H9 (cell line): ENCODE results near the gene C11orf21. TPM values are rescaled to one million over a fixed set of nuclear protein-coding genes. Genes with fewer than 3 reads are reported as not detected.

Source experiments
- DNase-seq: peaks from one replicate; pipeline ENCODE4 v3.0.0-alpha.2; 2017
- H2AFZ ChIP-seq: one replicate; pipeline ENCODE4 v1.6.1; 2013; ENCODE audit warnings: mild to moderate bottlenecking, low read length, control low read depth, moderate library complexity
- H2AK5ac ChIP-seq: 2 replicates; pipeline ENCODE4 v1.6.1; 2013; ENCODE audit warnings: low read length, control low read depth, mixed read lengths; ENCODE audit not compliant: insufficient read length
- H2BK120ac ChIP-seq: one replicate; pipeline ENCODE4 v1.6.1; 2013; ENCODE audit warnings: low read depth, mild to moderate bottlenecking, low read length, control low read depth, inconsistent platforms; ENCODE audit not compliant: poor library complexity, severe bottlenecking
- H2BK12ac ChIP-seq: 2 replicates; pipeline ENCODE4 v1.6.1; 2013; ENCODE audit warnings: low read length, control low read depth, mixed read lengths, low read depth; ENCODE audit not compliant: insufficient read length
- H2BK15ac ChIP-seq: 2 replicates; pipeline ENCODE4 v1.6.1; 2013; ENCODE audit warnings: low read depth, low read length, control low read depth
- H2BK20ac ChIP-seq: one replicate; pipeline ENCODE4 v1.6.1; 2013; ENCODE audit warnings: low read depth, mild to moderate bottlenecking, low read length, control low read depth, inconsistent platforms; ENCODE audit not compliant: poor library complexity, severe bottlenecking
- H2BK5ac ChIP-seq: 2 replicates; pipeline ENCODE4 v1.6.1; 2013; ENCODE audit warnings: low read length, control low read depth, mixed read lengths; ENCODE audit not compliant: insufficient read length
- H3K14ac ChIP-seq: 2 replicates; pipeline ENCODE4 v1.6.1; 2013; ENCODE audit warnings: low read length, control low read depth; ENCODE audit not compliant: insufficient read depth
- H3K18ac ChIP-seq: 2 replicates; pipeline ENCODE4 v1.6.1; 2013; ENCODE audit warnings: low read depth, mild to moderate bottlenecking, mixed read lengths, low read length, control low read depth; ENCODE audit not compliant: insufficient read length
- H3K23ac ChIP-seq: 2 replicates; pipeline ENCODE4 v1.6.1; 2013; ENCODE audit warnings: low read length, control low read depth, mixed read lengths, low read depth; ENCODE audit not compliant: insufficient read length
- H3K23me2 ChIP-seq: 2 replicates; pipeline ENCODE4 v1.6.1; 2013; ENCODE audit warnings: low read depth, mild to moderate bottlenecking, mixed read lengths, low read length, control low read depth; ENCODE audit not compliant: insufficient read length, poor library complexity, severe bottlenecking
- H3K27ac ChIP-seq: 2 replicates; pipeline ENCODE4 v1.5.1; 2013; ENCODE audit warnings: low read length, control low read depth, mixed read lengths, low read depth; ENCODE audit not compliant: insufficient read length
- H3K27me3 ChIP-seq: 2 replicates; pipeline ENCODE4 v1.6.1; 2013; ENCODE audit warnings: low read length, control low read depth, inconsistent platforms; ENCODE audit not compliant: insufficient read depth
- H3K4ac ChIP-seq: 2 replicates; pipeline ENCODE4 v1.6.1; 2013; ENCODE audit warnings: low read depth, mild to moderate bottlenecking, control low read depth, inconsistent platforms, low read length, moderate library complexity
- H3K4me1 ChIP-seq: 2 replicates; pipeline ENCODE4 v1.6.1; 2013; ENCODE audit warnings: low read length, control low read depth, inconsistent platforms; ENCODE audit not compliant: insufficient read depth
- H3K4me2 ChIP-seq: 2 replicates; pipeline ENCODE4 v1.6.1; 2013; ENCODE audit warnings: low read length, control low read depth, mixed read lengths; ENCODE audit not compliant: insufficient read length, insufficient read depth
- H3K56ac ChIP-seq: 2 replicates; pipeline ENCODE4 v1.6.1; 2013; ENCODE audit warnings: low read depth, mild to moderate bottlenecking, mixed read lengths, low read length, control low read depth; ENCODE audit not compliant: insufficient read length
- H3K79me1 ChIP-seq: 2 replicates; pipeline ENCODE4 v1.6.1; 2013; ENCODE audit warnings: low read depth, mild to moderate bottlenecking, moderate library complexity, low read length, control low read depth, inconsistent platforms; ENCODE audit not compliant: insufficient read depth, poor library complexity, severe bottlenecking
- H3K79me2 ChIP-seq: 2 replicates; pipeline ENCODE4 v1.6.1; 2013; ENCODE audit warnings: low read length, control low read depth, inconsistent platforms; ENCODE audit not compliant: insufficient read depth
- H3K9ac ChIP-seq: 2 replicates; pipeline ENCODE4 v1.6.1; 2013; ENCODE audit warnings: low read length, control low read depth, mixed read lengths; ENCODE audit not compliant: insufficient read length; ENCODE audit errors: extremely low read depth
- H3K9me3 ChIP-seq: one replicate; pipeline ENCODE4 v1.6.1; 2013; ENCODE audit warnings: low read depth, low read length, inconsistent platforms; ENCODE audit not compliant: control insufficient read depth
- H3T11ph ChIP-seq: one replicate; pipeline ENCODE4 v1.6.1; 2013; ENCODE audit warnings: mild to moderate bottlenecking, low read length, control low read depth, inconsistent platforms
- H4K20me1 ChIP-seq: one replicate; pipeline ENCODE4 v1.6.1; 2013; ENCODE audit not compliant: control insufficient read depth, insufficient read length, insufficient read depth
- H4K5ac ChIP-seq: 2 replicates; pipeline ENCODE4 v1.6.1; 2013; ENCODE audit warnings: low read depth, mild to moderate bottlenecking, mixed read lengths, low read length, control low read depth; ENCODE audit not compliant: insufficient read length
- H4K8ac ChIP-seq: replicated peaks from 2 replicates; pipeline ENCODE4 v1.6.1; 2013; ENCODE audit warnings: low read length, control low read depth, mixed read lengths, low read depth; ENCODE audit not compliant: insufficient read length
- H4K91ac ChIP-seq: 2 replicates; pipeline ENCODE4 v1.6.1; 2013; ENCODE audit warnings: low read depth, mild to moderate bottlenecking, moderate library complexity, mixed read lengths, low read length, control low read depth; ENCODE audit not compliant: insufficient read length
- H3K27ac Mint-ChIP-seq, 3 experiments: 2 replicates in 2 of 3; 3 replicates in 1 of 3; pipeline ENCODE4 v1.8.0; 2020 to 2021; ENCODE audit warnings: mixed read lengths in 3 of 3, mild to moderate bottlenecking in 1 of 3, moderate library complexity in 1 of 3
- H3K27me3 Mint-ChIP-seq: 2 replicates; pipeline ENCODE4 v1.8.0; 2021; ENCODE audit warnings: low read depth, mild to moderate bottlenecking, moderate library complexity, mixed read lengths
- H3K36me3 Mint-ChIP-seq, 3 experiments: 2 replicates in 2 of 3; 3 replicates in 1 of 3; pipeline ENCODE4 v1.8.0; 2020 to 2021; ENCODE audit warnings: low read depth in 3 of 3, mixed read lengths in 3 of 3; ENCODE audit not compliant: insufficient read depth in 1 of 3
- H3K4me1 Mint-ChIP-seq, 2 experiments: 2 replicates each; pipeline ENCODE4 v1.8.0; 2020; ENCODE audit warnings: mixed read lengths in 2 of 2
- H3K4me3 Mint-ChIP-seq, 2 experiments: 2 replicates in 1 of 2; 3 replicates in 1 of 2; pipeline ENCODE4 v1.8.0; 2020 to 2021; ENCODE audit warnings: mild to moderate bottlenecking in 2 of 2, mixed read lengths in 2 of 2, moderate library complexity in 1 of 2
- H3K9me3 Mint-ChIP-seq, 2 experiments: 2 replicates in 1 of 2; 3 replicates in 1 of 2; pipeline ENCODE4 v1.8.0; 2020; ENCODE audit warnings: mild to moderate bottlenecking in 2 of 2, mixed read lengths in 2 of 2, moderate library complexity in 1 of 2
- CTCF ChIP-seq: fragments of 200-600 bp; sonication (generic); conservative IDR thresholded peaks from 3 replicates; pipeline ENCODE4 v1.8.0; 2021; ENCODE audit warnings: antibody characterized with exemption, mild to moderate bottlenecking
- WGBS: extraction: QIAGEN DNeasy Blood & Tissue Kit; methylation state at CpG from one replicate; pipeline ENCODE4 v1.1.7; 2013; ENCODE audit warnings: missing lambda C conversion rate, low lambda C conversion rate, mixed read lengths; ENCODE audit not compliant: insufficient read length; ENCODE audit errors: extremely low coverage; 5-methylcytosine and 5-hydroxymethylcytosine counted together
- total RNA-seq: library from RNA; stranded (reverse); gene quantifications from 2 replicates; pipeline ENCODE4 v1.2.1, GENCODE V29; 2021

Gene C11orf21
- total RNA-seq, 1 experiment from 2014 or later, result not detected

- Histone ChIP-seq H3T11ph (no peak overlapping the region), H4K20me1 (no peaks in the 10 kb centered on the region), H3K9ac (no peak overlapping the region), H3K56ac (no peak overlapping the region), H3K14ac (no peak overlapping the region), H2BK5ac (no peak overlapping the region), H2AK5ac (no peak overlapping the region), H4K5ac (no peak overlapping the region), H2AFZ (no peak overlapping the region), H3K23ac (no peak overlapping the region), H4K91ac (no peak overlapping the region), H3K4ac (no peak overlapping the region), H3K79me1 (no peaks in the 10 kb centered on the region), H3K79me2 (no peaks in the 10 kb centered on the region), H2BK20ac (no peak overlapping the region), H2BK15ac (no peak overlapping the region), H3K27me3 (no peaks in the 10 kb centered on the region; the same call in 1 of the 2 replicates), H4K8ac (no peak overlapping the region), H2BK12ac (no peak overlapping the region), H3K4me1 (no peaks in the 10 kb centered on the region), H2BK120ac (no peak overlapping the region), H3K18ac (no peak overlapping the region), H3K27ac (no peak overlapping the region), H3K23me2 (no peaks in the 10 kb centered on the region), H3K4me2 (no peak overlapping the region), H3K9me3 (peaks cover 13% of the 10 kb centered on the region)
- no peak for DNase-seq
- Mint-ChIP-seq H3K27me3 (peaks cover 64% of the 10 kb centered on the region), H3K9me3 (peaks cover 40 to 51% of the 10 kb centered on the region in 2 experiments), H3K4me3 (no peak overlapping the region), H3K4me1 (no peaks in the 10 kb centered on the region), H3K36me3 (peaks cover 0 to 8% (median 7%) of the 10 kb centered on the region in 3 experiments; a peak in 4 of 7 replicates), H3K27ac (no peak overlapping the region; a peak in 1 of 7 replicates)
- WGBS, result no CpG with 5 or more reads among the region's 10 CpGs
- TF ChIP-seq CTCF, result no peak
Observed at GRCh38 chr11:2346586-2347307, 45.0 kb upstream of the C11orf21 start.
